ENCODE measurements around the gene PCCA.

Gene PCCA

GRCh38 chr13:100436099-100436498 is 347.2 kb downstream of the PCCA start (continued):
- TF ChIP-seq TSHZ2 (CRISPR knock-in tag; IDR thresholded peaks at IDR 0.05): no peak
- no peak for TF ChIP-seq CSRNP3 (CRISPR knock-in tag; IDR thresholded peaks at IDR 0.05)
- TF ChIP-seq TOX (CRISPR knock-in tag; IDR thresholded peaks at IDR 0.05; ENCODE audit: borderline replicate concordance): no peak
- TF ChIP-seq PPARA (CRISPR knock-in tag; IDR thresholded peaks at IDR 0.05; ENCODE audit: borderline replicate concordance): no peak
- no peak for TF ChIP-seq POU6F1 (CRISPR knock-in tag; IDR thresholded peaks at IDR 0.05; ENCODE audit: borderline replicate concordance, low read depth)
- TF ChIP-seq OSR1 (CRISPR knock-in tag; IDR thresholded peaks at IDR 0.05): no peak
- no peak for TF ChIP-seq CSDC2 (CRISPR knock-in tag; IDR thresholded peaks at IDR 0.05)

- TF ChIP-seq ISL1 (CRISPR knock-in tag; IDR thresholded peaks at IDR 0.05) (no peak), ZNF8 (CRISPR knock-in tag; IDR thresholded peaks at IDR 0.05) (no peak), SNAI2 (CRISPR knock-in tag; IDR thresholded peaks at IDR 0.05) (no peak), CSDC2 (CRISPR knock-in tag; IDR thresholded peaks at IDR 0.05) (no peak), BACH2 (CRISPR knock-in tag; IDR thresholded peaks at IDR 0.05; ENCODE audit: borderline replicate concordance) (no peak), TSHZ2 (CRISPR knock-in tag; IDR thresholded peaks at IDR 0.05) (no peak), POU6F1 (CRISPR knock-in tag; IDR thresholded peaks at IDR 0.05; ENCODE audit: borderline replicate concordance, low read depth) (no peak), ESRRG (CRISPR knock-in tag; IDR thresholded peaks at IDR 0.05) (no peak), OSR1 (CRISPR knock-in tag; IDR thresholded peaks at IDR 0.05) (no peak), CSRNP3 (CRISPR knock-in tag; IDR thresholded peaks at IDR 0.05) (no peak), ARNTL (CRISPR knock-in tag; IDR thresholded peaks at IDR 0.05; ENCODE audit: borderline replicate concordance, low read depth) (no peak), ZFP30 (CRISPR knock-in tag; IDR thresholded peaks at IDR 0.05) (no peak), TCF4 (CRISPR knock-in tag; IDR thresholded peaks at IDR 0.05; ENCODE audit: borderline replicate concordance) (no peak)
- ATAC-seq: no peak
These were observed 349.3 kb downstream of the PCCA start for GRCh38 chr13:100438059-100438788.

Measured in SK-N-SH treated with all-trans-retinoic acid at 6 μM for 48 hours (cell line).